HT1080 (cell line): ENCODE results near the gene CAPNS2. TPM values are rescaled to one million over a fixed set of nuclear protein-coding genes. Genes with fewer than 3 reads are reported as not detected.
A peak's percentile ranks its signal among the peaks of the same experiment; 100 is the strongest.
"Not testable (repeated sequence)": the region's sequence is repeated elsewhere in the genome, so short reads cannot be mapped to it uniquely, and the experiment has no call there.

Source experiments
- DNase-seq: peaks from one replicate; pipeline ENCODE4 v3.0.0-alpha.2; 2015; ENCODE audit warnings: low read depth
- total RNA-seq: library from RNA; depleted of rRNA; stranded (reverse); fragments of >200 nt; shearing (Covaris generic); gene quantifications from 2 replicates; pipeline ENCODE4 v1.2.3, GENCODE V29; 2014; rRNA removed

The CAPNS2 gene
- total RNA-seq, 1 experiment from 2014 or later: 0.08 TPM

DNA sequence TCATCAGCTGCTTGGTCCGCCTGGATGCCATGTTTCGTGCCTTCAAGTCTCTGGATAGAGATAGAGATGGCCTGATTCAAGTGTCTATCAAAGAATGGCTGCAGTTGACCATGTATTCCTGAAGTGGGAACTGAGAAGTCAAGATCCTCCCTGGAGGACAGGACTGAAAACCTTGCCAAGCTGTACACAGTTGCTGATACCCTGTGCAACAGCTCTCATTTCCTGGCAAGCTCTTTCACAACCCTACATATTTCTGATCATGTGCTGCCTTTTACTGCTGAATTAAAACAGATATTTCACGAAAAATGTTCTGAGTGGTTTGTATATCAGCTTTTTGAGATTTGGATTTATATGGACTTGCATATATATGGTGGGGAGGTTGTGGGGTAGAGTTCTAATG lies 898 bp downstream of the CAPNS2 start:
- no peak for DNase-seq

DNA sequence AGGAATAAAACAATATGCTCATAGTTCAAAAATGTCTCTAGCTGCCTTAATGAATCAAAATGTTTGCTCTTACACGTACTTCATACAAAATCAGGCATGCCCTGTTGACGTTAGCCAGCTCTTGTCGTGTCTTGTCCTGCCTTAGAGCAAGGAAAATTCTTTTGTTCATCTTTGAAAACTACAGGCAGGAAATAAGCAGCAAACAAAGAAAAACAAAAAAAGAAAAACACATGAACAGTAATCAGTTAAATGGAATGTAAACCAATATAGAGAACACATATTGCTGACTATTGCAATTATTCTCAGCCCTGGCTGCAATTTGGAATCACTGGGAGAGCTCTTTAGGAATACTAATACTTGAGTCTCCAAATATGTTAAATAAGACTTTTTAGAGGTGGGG lies 1.7 kb downstream of the CAPNS2 start:
- DNase-seq: no peak

DNA sequence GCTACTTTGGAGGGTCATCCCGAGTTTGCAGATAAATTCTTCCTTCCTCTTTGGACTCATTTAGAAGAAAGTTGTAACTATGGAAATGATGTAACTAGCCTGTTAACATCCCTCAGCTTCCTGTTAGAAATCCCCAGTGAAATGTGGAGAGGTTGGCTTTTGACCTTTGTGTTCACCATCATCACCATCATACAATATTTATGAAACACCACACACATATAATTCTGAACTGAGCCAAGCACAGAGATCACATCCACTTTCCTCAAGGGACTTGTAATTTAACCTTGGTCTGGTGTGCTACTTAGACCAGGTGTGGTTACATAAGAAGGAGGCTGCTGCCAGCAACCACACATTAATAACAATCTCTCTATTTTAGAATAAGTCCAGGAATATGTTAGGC lies 2.5 kb downstream of the CAPNS2 start:
- peak; percentile 31 for DNase-seq

DNA sequence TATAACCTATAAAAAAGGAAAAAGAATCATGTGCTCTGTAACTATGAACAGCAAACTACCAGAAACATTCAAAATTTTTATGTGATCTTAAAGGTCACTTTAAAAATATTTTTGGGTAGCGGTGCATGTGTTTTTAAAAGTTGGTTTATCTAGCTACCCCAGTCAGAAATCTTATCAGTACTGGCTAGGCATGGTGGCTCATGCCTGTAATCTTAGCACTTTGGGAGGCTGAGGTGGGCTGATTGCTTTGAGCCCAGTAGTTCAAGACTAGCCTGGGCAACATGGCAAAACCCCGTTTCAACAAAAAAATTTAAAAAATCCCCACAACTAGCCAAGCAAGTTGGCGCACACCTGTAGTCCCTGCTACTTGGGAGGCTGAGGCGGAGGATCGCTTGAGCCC lies 3.7 kb downstream of the CAPNS2 start:
- DNase-seq: no peak

DNA sequence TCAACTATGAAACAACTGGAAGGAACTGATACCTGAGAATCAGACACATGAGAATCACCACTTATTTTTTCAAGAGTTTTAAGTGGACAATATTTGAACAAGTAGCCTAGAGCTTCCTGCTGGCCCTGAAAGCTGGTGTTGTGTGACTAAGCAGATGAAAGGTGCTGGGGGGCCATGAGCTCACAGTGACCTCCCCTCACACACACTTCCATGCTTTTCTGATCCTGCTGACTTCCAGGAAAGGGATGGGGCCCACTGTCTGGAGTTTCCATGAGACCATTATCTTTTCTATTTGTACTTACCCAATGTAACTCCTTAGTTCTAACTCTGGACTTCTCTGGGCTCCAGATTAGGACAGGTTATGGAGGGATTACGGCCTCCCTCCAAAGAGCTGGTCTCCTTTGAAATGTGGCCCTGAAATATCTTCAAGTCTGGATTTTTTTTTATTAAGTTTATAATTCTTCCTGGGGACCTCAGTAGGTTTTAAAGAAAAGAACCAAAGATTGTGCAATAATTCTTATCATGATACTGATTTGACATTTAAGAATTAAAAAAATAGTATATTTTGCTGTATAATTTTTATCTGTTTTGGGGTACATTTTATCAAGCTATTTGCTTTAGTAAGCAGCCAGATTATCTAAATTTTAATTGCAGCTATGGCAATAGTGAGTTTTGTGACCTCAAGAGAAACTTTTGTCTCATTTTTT lies 4.9 kb downstream of the CAPNS2 start:
- peak; percentile 15 for DNase-seq

DNA sequence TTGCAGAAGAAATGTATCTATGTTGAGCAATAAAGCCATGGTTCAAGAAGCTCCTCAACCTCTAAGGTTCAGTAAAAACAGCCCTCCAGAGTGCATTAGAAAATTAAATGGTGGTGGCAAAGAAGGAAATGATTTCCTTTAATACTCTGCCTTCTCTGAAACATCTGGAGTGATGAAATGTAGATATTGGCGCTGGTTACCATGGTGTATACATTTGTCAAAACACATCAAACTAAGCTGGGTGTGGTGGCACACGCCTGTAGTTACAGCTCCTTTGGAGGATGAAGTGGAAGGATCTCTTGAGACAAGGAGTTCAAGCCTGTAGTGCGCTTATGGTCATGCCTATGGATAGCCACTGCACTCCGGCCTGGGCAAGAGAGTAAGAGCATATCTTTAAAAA lies 6.0 kb downstream of the CAPNS2 start:
- no peak for DNase-seq

DNA sequence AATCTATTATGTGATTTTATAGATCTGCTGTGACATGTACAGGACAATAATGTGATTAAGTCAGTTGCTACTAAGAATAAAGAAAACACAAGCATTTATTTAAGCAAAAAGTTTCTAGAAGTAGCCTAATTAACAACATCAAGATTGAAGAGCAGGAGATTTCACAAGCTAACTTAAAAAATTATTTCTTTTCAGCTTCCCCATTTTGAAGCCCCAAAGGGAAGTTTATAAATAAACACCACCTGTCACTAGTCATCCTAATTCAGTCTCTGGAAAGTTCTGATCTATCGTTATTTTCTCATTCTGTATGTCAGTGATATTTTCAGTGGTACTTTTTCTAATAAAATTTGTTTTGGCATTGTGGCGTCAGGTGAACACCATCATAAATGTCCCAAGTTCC lies 8.3 kb downstream of the CAPNS2 start:
- no peak for DNase-seq

DNA sequence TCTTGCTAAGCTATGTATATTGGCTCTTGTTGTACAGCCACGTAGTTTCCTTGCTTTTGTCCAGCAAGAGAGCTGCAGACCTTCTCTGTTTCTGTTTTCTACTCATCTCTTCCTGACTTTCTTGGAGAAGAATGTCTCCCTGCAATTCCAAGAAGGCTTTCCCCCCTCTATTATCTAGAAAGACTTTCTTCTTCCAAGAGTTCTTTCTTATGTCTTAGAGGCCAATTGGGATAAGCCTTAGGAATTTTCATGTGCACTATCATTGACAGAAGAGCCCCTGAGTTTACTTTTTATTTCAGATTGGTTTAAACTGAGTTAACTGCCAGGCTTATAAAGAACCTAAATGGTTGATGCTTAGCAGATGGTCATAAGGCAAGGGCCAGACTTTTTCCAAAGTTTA lies 9.0 kb downstream of the CAPNS2 start:
- DNase-seq: no peak

DNA sequence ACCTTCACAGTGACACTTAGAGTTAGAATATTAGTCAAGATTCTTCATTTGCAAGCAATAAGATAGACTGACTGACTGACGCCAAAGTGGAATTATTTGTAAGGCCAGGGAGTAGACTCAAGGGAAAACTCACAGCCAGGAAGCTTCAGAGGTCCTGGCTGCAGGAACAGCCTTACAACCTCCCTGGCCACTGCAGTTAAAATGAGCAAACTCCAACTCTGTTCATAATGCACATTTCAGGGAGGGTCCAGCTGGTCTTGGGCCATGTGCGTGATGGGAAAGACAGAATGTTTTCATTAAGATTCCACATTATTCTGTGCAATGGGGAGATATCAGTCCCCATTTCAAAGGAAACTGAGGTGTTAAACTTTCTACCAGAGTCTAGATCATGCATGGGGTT lies 9.9 kb downstream of the CAPNS2 start:
- DNase-seq: no peak

DNA sequence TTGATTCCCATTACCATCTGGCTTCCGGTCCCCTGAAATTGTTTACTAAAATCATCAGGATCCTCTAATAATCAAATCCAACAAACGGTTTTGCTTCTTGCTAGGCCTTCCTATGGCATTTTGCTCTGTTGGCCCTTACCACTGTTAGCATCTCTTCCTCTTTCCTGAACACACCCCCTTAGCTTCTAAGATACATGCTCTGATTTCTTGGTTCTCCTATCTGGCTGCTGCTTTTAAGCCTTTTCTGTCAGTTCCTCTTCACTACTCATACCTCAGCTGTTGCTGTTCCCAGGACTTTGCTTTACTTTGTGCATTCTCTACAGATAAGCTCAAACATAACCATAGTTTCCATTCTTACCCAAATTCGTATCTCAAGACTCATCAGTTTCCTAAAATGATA lies 11.4 kb downstream of the CAPNS2 start:
- no peak for DNase-seq

DNA sequence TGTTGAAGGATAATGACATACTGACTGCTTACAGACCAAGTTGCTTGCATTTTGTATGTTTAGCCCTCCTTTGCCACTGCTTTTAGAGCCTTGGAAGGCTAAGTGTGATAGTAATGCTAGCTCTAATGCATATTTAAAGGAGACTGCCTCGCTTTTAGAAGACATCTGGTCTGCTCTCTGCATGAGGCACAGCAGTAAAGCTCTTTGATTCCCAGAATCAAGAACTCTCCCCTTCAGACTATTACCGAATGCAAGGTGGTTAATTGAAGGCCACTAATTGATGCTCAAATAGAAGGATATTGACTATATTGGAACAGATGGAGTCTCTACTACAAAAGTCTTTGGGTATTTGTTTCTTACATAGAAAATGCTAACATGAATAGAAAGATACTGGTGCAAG lies 19.1 kb downstream of the CAPNS2 start:
- no peak for DNase-seq

DNA sequence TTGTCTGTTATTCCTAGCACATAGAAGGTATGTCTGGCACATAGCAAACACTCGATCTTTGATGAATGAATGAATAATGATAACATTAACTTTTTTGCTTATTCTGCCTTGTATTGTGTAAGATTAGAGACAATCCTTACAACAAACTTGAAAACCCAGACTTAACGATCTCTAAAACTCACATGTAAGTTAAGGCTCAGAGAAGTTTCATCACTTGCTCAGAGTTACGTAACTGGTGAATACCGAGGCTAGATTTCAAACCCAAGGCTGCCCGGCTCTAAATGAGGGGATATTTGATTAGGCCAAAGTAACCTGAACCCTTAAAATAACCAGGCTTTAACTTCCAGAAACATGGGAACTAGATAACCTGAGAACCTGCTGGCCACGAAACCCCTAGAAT lies 22.3 kb downstream of the CAPNS2 start:
- no peak for DNase-seq

DNA sequence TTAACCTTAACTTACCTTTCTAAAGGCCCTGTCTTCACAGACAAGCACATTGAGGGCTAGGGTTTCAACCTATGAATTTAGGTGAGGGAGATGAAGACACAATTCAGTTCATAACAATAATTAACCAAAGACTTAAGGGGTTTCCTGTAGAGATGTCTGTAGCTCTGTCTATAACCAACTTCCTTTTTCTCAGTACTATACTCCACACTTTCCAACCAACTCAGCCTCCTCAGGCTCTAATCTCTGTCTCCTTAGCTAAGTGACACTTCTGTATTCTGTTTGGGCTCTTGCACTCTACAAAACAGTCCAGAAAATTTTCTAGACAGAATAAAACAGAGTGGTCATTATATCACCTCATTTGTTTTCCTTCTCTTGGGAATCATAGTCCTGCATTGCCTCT lies 25.8 kb downstream of the CAPNS2 start:
- DNase-seq: no peak

DNA sequence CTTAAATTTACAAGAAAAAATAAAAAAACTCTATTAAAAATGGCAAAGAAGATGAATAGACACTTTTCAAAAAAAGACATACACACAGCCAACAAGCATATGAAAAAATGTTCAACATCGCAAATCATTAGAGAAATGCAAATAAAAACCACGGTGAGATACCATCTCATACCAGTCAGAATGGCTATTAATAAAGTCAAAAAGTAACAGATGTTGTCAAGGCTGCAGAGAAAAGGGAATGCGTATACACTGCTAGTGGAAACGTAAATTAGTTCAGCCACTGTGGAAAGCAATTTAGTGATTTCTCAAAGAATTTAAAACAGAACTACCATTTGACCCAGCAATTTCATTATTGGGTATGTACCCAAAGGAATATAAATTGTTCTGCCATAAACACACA lies 31.4 kb downstream of the CAPNS2 start:
- DNase-seq: no peak

DNA sequence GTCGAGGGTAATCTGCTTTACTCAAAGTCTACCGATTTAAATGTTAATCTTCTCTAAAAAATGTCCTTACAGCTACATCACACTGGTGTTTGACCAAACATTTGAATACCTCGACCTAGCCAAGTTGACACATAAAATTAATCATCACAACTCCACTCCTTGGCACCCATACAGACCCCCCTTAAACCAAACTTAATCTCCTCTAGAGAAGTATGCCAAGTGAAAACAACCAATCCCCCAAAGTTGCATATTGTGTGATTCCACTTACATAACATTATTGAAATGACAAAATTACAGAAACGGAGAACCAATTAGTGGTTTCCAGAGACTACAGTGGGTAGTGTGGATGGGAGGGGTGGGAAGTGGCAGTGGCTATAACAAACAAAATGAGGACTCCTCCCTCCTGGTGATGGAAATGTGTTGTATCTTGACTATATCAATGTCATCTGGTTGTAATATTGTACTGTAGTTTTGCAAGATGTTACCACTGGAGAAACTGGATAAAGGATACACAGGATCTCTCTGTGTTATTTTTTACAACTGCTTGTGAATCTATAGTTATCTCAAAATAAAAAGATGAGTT lies 39.4 kb downstream of the CAPNS2 start:
- no peak for DNase-seq

DNA sequence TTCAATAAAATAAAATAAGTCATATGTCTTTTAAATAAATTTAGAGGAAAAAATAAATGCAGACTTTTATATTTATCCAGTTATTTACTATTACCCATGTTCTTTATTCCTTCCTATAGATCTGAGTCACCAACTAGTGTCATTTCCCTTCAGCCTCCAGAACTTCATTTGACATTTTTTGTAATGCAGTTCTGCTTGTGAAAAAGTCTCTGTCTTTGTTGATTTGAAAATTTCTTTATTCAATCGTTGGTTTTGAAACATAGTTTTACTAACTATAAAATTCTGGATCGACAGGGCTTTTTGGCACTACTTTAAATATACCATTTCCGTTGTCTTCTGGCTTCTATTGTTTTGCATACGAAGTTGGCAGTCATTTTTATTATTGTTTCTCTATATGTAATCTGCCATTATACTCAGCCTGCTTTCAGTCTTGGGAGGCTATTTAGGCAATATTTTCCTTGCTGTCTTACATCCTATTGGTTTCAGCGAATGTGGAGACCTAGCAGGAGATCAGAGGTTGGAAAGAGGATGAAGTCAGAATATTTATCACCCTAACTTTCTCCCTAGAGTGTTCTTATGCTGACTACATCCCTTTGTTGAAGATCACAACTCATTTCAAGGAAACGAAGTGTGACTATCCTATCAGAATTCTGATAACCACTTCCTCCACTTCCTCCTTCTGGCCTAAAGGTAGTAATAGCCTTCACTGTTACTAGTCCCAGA lies 47.3 kb downstream of the CAPNS2 start:
- no peak for DNase-seq

DNA sequence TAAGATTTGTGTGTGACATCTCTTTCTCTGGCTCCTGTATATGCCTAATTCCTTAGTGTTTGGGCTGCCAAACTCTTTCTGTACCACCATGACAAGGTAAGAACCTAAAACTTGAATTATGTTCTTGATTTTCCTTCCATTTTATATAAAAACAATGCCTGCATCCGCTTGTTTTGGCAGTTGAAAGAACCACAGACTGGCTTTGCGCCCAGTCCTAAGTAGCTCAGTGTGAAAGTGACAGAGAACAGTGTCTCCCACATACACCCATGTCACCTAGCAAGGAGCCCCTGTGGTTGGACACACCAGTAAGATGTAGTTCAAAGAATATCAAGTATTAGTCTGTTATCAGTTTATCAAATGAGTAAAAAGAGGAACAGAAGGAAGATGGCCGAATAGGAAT lies 48.6 kb downstream of the CAPNS2 start:
- DNase-seq: no peak

DNA sequence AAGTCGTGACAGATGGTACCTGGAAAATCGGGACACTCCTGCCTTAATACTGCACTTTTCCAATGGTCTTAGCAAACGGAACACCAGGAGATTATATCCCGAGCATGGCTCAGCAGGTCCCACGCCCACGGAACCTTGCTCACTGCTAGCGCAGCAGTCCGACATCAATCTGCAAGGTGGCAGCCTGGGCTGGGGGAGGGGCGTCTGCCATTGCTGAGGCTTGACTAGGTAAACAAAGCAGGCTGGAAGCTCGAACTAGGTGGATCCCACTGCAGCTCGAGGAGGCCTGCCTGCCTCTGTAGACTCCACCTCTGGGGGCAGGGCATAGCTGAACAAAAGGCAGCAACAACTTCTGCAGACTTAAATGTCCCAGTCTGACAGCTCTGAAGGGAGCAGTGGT lies 49.2 kb downstream of the CAPNS2 start:
- not testable (repeated sequence) for DNase-seq

Other genes starting within 250 kb of the CAPNS2 start
- gene IRX6, start 242.5 kb upstream of the CAPNS2 start, total RNA-seq: not detected in 2 replicates
- gene MMP2, start 87.5 kb upstream of the CAPNS2 start, total RNA-seq: 56.0 and 73.6 TPM in 2 replicates
- gene LPCAT2, start 57.6 kb upstream of the CAPNS2 start, total RNA-seq: 11.5 and 11.9 TPM in 2 replicates
- gene SLC6A2, start 89.3 kb downstream of the CAPNS2 start, total RNA-seq: not detected in 2 replicates